Measurements from ENCODE around the gene CEACAM7.

The CEACAM7 gene

GRCh38 chr19:41700381-41701195 is 12.5 kb upstream of the CEACAM7 start:
- DNase-seq (ENCODE audit: low spot score) = no peak

- DNase-seq (ENCODE audit: low spot score) = no peak
Observed at GRCh38 chr19:41699968-41700323, 11.9 kb upstream of the CEACAM7 start.

- DNase-seq (ENCODE audit: low spot score) = no peak
Observed at GRCh38 chr19:41699231-41699967, 11.3 kb upstream of the CEACAM7 start.

GRCh38 chr19:41698746-41699230 is 10.7 kb upstream of the CEACAM7 start:
- DNase-seq (ENCODE audit: low spot score) = no peak

GRCh38 chr19:41697198-41697855 is 9.3 kb upstream of the CEACAM7 start:
- no peak for DNase-seq (ENCODE audit: low spot score)

GRCh38 chr19:41696402-41697197 is 8.5 kb upstream of the CEACAM7 start:
- no peak for DNase-seq (ENCODE audit: low spot score)

GRCh38 chr19:41695745-41696144 is 7.7 kb upstream of the CEACAM7 start:
- DNase-seq (ENCODE audit: low spot score) = no peak

GRCh38 chr19:41694831-41695635 is 7.0 kb upstream of the CEACAM7 start:
- no peak for DNase-seq (ENCODE audit: low spot score)

GRCh38 chr19:41694196-41694595 is 6.1 kb upstream of the CEACAM7 start:
- DNase-seq (ENCODE audit: low spot score) = no peak

- DNase-seq (ENCODE audit: low spot score) = peak; percentile 31
Observed at GRCh38 chr19:41691268-41691970, 3.3 kb upstream of the CEACAM7 start.

- DNase-seq (ENCODE audit: low spot score) = no peak
Observed at GRCh38 chr19:41690801-41691065, 2.7 kb upstream of the CEACAM7 start.

- DNase-seq (ENCODE audit: low spot score) = no peak
Observed at GRCh38 chr19:41689993-41690800, 2.1 kb upstream of the CEACAM7 start.

- DNase-seq (ENCODE audit: low spot score) = no peak
Observed at GRCh38 chr19:41688687-41689086, 617 bp upstream of the CEACAM7 start.

GRCh38 chr19:41687419-41687818 is 651 bp downstream of the CEACAM7 start:
- DNase-seq (ENCODE audit: low spot score) = no peak

GRCh38 chr19:41682437-41682836 is 5.6 kb downstream of the CEACAM7 start:
- no peak for DNase-seq (ENCODE audit: low spot score)

- DNase-seq (ENCODE audit: low spot score) = no peak
Observed at GRCh38 chr19:41671486-41671885, 16.6 kb downstream of the CEACAM7 start.

- no peak for DNase-seq (ENCODE audit: low spot score)
Observed at GRCh38 chr19:41670755-41671154, 17.3 kb downstream of the CEACAM7 start.

GRCh38 chr19:41668315-41668714 is 19.8 kb downstream of the CEACAM7 start:
- DNase-seq (ENCODE audit: low spot score) = no peak

- DNase-seq (ENCODE audit: low spot score) = no peak
Observed at GRCh38 chr19:41666075-41666474, 22.0 kb downstream of the CEACAM7 start.

GRCh38 chr19:41657157-41657556 is 30.9 kb downstream of the CEACAM7 start:
- DNase-seq (ENCODE audit: low spot score) = no peak

All from NAMALWA (cell line).